ENCODE data around the gene GUCA2A.

Gene GUCA2A

DNA sequence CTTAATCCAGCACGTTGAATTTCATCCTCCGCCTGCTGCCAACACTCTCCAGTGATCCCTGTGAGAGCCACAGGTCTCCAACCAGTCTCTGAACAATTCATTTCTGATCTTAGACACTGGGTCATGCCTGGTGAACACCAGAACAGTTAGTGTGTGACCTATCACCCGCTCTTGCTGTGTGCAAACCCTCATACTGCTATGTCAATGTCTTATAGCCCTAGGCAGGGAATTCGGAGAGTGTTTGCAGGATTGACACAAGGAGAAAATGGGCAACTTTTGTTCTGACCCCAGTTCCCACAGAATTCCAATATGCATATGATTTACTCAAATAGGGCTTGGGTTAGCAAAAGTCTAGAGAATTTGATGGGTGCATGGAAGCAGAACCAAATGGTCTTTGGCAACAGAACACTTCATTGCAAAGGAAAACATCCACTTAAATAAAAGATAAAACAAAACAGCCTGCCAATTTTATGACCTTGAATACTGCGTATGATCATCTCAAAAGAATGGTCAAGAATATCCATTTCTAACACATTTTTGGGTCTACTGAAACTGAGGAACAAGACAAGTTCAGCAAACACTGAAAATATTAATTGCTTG, 34.4 kb downstream of the GUCA2A start:
- DNase-seq = no peak

- no peak for DNase-seq
Measured at GRCh38 chr1:42128964-42129363, 35.6 kb downstream of the GUCA2A start.

GRCh38 chr1:42128499-42128898, 36.0 kb downstream of the GUCA2A start:
- no peak for DNase-seq

DNA sequence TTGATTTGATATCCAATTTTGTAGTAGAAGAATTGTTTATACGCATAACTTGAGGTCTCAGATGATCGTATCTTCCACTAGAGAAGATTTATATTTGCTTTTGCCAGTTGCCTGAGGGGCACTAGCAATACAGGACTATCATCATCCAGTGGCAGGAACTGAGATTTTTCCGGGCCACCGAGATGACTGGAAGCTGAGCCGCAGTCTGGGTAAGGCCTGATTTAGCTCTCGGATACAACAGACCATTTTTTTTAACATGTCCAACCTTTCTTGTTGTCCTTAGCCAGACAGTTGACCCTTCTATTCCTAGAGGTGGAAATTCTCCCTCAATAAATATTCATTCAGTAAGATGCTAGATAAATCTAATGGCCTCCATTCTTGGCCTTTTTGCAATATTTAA, 36.8 kb downstream of the GUCA2A start:
- DNase-seq = no peak

- no peak for DNase-seq
Measured at GRCh38 chr1:42125552-42125951, 39.0 kb downstream of the GUCA2A start.

DNA sequence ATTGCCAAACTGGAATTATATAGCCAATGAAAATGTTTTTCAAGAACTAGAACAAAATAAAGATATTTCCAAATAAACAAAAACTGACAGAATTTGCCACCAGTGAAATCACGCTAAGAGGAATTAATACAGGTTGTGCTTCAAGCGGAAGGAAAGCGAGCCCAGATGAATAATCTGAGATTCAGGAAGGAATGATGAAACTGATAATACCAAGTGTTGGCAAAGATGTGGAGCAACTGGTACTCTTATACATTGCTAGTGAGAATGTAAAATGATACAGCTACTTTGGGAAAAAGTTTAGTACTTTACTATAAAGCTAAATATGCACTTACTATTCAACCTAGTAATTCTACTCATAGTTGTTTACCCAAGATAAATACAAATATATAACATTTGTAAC, 42.1 kb downstream of the GUCA2A start:
- DNase-seq = no peak

GRCh38 chr1:42118125-42118524, 46.4 kb downstream of the GUCA2A start:
- DNase-seq = no peak

- DNase-seq = no peak
Measured at GRCh38 chr1:42117214-42117613, 47.3 kb downstream of the GUCA2A start.

- no peak for DNase-seq
Measured at GRCh38 chr1:42114229-42114628, 50.3 kb downstream of the GUCA2A start.

Measured in CD4-positive, alpha-beta T cell treated with Interleukin-17A for 1 hour (primary cell).